HL-60 (cell line): ENCODE data around the gene PTGES2.

Source experiments
- DNase-seq, 2 experiments: peaks; one replicate each; pipeline ENCODE4 v3.0.0-alpha.2; 2010 to 2020; ENCODE audit warnings: low read depth in 1 of 2, low spot score in 1 of 2
- H3K27ac ChIP-seq: fragments of 250-450 bp; sonication (Bioruptor Pico); replicated peaks from 2 replicates; pipeline ENCODE4 v1.5.1; 2020; ENCODE audit warnings: mild to moderate bottlenecking, moderate library complexity
- H3K27me3 ChIP-seq: fragments of 250-450 bp; sonication (Bioruptor Pico); 2 replicates; pipeline ENCODE4 v1.5.1; 2021; ENCODE audit warnings: mild to moderate bottlenecking, moderate library complexity; ENCODE audit not compliant: insufficient read depth, poor library complexity, severe bottlenecking
- H3K4me3 ChIP-seq: replicated peaks from 2 replicates; pipeline ENCODE4 v1.5.1; 2011; ENCODE audit warnings: mild to moderate bottlenecking, control low read depth, low read length; ENCODE audit not compliant: insufficient read depth
- GABPA ChIP-seq: IDR thresholded peaks from 2 replicates; pipeline ENCODE4 v1.6.1; 2012; ENCODE audit warnings: low read depth
- POLR2AphosphoS5 ChIP-seq: IDR thresholded peaks from 2 replicates; pipeline ENCODE4 v1.6.1; 2012; ENCODE audit warnings: low read depth
- SPI1 ChIP-seq: IDR thresholded peaks from 2 replicates; pipeline ENCODE4 v1.6.1; 2012; ENCODE audit warnings: low read depth, mild to moderate bottlenecking, borderline replicate concordance
- TF ChIP-seq, protein P1 (sequence below): IDR thresholded peaks from one replicate; pipeline ENCODE4 v1.5.1; 2011; ENCODE audit warnings: low read length, control low read depth, inconsistent platforms; ENCODE audit not compliant: insufficient read depth
- TF ChIP-seq, protein P2 (sequence below): IDR thresholded peaks from 2 replicates; pipeline ENCODE4 v1.6.1; 2012; ENCODE audit warnings: low read depth; ENCODE audit not compliant: insufficient replicate concordance

PTGES2 gene

DNA sequence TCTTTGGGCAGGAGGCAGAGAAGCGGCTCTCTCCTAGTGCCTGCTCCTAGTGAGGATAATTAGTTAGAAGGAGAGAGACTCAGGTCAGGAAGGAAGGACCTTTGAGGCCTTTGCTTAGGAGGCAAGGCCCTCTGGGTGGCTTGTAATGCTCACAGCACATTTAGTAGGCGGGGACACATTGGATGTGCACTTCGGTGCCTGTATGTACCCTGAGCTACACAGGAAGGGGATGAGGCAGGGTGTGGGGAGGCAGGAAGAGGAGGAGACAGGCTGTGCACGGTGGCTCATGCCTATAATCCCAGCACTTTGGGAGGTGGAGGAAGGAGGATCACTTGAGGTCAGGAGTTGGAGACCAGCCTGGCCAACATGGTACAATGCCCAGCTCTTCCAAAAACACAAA is 14.5 kb upstream of the PTGES2 start:
- DNase-seq, result no peak
- Histone ChIP-seq H3K27ac (no peak overlapping the region), H3K27me3 (no peaks in the 10 kb centered on the region), H3K4me3 (no peak overlapping the region)
- TF ChIP-seq, protein P1, sequence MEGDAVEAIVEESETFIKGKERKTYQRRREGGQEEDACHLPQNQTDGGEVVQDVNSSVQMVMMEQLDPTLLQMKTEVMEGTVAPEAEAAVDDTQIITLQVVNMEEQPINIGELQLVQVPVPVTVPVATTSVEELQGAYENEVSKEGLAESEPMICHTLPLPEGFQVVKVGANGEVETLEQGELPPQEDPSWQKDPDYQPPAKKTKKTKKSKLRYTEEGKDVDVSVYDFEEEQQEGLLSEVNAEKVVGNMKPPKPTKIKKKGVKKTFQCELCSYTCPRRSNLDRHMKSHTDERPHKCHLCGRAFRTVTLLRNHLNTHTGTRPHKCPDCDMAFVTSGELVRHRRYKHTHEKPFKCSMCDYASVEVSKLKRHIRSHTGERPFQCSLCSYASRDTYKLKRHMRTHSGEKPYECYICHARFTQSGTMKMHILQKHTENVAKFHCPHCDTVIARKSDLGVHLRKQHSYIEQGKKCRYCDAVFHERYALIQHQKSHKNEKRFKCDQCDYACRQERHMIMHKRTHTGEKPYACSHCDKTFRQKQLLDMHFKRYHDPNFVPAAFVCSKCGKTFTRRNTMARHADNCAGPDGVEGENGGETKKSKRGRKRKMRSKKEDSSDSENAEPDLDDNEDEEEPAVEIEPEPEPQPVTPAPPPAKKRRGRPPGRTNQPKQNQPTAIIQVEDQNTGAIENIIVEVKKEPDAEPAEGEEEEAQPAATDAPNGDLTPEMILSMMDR, result no peak
- TF ChIP-seq SPI1 (no peak), POLR2AphosphoS5 (no peak), GABPA (no peak)
- TF ChIP-seq, protein P2, sequence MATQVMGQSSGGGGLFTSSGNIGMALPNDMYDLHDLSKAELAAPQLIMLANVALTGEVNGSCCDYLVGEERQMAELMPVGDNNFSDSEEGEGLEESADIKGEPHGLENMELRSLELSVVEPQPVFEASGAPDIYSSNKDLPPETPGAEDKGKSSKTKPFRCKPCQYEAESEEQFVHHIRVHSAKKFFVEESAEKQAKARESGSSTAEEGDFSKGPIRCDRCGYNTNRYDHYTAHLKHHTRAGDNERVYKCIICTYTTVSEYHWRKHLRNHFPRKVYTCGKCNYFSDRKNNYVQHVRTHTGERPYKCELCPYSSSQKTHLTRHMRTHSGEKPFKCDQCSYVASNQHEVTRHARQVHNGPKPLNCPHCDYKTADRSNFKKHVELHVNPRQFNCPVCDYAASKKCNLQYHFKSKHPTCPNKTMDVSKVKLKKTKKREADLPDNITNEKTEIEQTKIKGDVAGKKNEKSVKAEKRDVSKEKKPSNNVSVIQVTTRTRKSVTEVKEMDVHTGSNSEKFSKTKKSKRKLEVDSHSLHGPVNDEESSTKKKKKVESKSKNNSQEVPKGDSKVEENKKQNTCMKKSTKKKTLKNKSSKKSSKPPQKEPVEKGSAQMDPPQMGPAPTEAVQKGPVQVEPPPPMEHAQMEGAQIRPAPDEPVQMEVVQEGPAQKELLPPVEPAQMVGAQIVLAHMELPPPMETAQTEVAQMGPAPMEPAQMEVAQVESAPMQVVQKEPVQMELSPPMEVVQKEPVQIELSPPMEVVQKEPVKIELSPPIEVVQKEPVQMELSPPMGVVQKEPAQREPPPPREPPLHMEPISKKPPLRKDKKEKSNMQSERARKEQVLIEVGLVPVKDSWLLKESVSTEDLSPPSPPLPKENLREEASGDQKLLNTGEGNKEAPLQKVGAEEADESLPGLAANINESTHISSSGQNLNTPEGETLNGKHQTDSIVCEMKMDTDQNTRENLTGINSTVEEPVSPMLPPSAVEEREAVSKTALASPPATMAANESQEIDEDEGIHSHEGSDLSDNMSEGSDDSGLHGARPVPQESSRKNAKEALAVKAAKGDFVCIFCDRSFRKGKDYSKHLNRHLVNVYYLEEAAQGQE, result no peak

DNA sequence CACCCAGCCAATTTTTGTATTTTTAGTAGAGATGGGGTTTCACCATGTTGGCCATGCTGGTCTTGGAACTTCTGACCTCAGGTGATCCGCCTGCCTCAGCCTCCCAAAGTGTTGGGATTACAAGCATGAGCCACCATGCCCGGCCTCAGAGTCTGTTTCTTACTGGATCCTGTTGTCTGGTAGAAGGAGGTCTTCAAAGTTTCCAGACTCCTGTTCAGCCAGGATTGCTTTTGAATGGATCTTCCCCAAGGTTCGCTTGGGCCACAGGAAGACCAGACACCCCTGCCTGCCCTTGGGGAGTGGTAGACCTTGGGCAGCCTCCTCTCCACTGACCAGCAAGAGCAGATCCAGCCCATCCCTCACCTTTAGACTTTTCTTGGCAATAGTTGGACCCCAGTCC is 14.1 kb upstream of the PTGES2 start:
- Histone ChIP-seq H3K4me3 (no peak overlapping the region), H3K27me3 (no peaks in the 10 kb centered on the region), H3K27ac (no peak overlapping the region)
- DNase-seq, result no peak
- TF ChIP-seq GABPA (no peak), POLR2AphosphoS5 (no peak), SPI1 (no peak)
- TF ChIP-seq, protein P2, result no peak
- TF ChIP-seq, protein P1, result no peak

DNA sequence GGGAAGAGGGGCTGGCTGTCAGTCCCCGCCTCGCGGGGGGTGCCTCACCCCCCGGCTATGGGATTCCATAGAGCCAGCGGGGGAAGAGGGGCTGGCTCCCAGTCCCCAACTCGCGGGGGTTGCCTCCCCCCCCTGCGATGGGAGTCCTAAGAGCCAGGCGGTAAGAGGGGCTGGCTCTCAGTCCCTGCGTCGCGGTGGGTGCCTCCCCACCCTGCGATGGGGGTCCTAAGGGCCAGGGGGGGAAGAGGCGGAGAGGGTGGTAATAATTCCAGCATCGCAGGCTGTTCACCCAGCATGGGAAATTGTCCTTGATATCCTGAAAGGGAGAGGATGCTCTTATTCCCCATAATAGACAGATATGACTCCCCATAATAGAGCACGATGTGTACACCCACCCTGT is 12.1 kb upstream of the PTGES2 start:
- no peak overlapping the region for H3K27ac ChIP-seq
- no peak overlapping the region for H3K4me3 ChIP-seq
- TF ChIP-seq SPI1 (no peak), GABPA (no peak)
- TF ChIP-seq, protein P1, result no peak
- TF ChIP-seq, protein P2, result no peak
- no peak for DNase-seq
- H3K27me3 ChIP-seq, result no peaks in the 10 kb centered on the region
